ENCODE data around the gene ASAP2.

The ASAP2 gene

DNA sequence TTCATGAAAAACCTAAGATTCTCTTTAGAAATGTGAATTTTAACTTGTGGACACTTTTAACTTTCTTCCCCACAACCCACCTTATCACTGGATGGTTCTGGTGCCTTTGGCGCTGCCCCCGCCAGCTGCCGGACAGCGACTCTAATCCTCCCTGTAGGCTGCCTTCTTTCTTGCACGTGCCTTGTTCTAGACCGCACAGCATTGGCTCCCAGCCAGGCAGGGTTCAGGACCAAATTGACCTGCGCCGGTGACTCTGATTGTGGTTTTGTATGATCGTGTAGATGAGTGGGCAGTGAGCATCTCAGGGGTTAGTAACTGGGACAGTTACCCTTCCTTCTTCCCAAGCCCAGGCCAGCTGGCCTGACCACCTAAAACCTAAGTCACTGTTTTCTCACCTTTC is 106.8 kb downstream of the ASAP2 start:
- H3K4me3 ChIP-seq (replicated peaks; ENCODE audit: low read depth, low read length), result no peak overlapping the region
- TF ChIP-seq, protein P1, sequence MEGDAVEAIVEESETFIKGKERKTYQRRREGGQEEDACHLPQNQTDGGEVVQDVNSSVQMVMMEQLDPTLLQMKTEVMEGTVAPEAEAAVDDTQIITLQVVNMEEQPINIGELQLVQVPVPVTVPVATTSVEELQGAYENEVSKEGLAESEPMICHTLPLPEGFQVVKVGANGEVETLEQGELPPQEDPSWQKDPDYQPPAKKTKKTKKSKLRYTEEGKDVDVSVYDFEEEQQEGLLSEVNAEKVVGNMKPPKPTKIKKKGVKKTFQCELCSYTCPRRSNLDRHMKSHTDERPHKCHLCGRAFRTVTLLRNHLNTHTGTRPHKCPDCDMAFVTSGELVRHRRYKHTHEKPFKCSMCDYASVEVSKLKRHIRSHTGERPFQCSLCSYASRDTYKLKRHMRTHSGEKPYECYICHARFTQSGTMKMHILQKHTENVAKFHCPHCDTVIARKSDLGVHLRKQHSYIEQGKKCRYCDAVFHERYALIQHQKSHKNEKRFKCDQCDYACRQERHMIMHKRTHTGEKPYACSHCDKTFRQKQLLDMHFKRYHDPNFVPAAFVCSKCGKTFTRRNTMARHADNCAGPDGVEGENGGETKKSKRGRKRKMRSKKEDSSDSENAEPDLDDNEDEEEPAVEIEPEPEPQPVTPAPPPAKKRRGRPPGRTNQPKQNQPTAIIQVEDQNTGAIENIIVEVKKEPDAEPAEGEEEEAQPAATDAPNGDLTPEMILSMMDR (IDR thresholded peaks at IDR 0.05; ENCODE audit: low read length, missing control alignments), result no peak
- DNase-seq (ENCODE audit: low read depth), result no peak

DNA sequence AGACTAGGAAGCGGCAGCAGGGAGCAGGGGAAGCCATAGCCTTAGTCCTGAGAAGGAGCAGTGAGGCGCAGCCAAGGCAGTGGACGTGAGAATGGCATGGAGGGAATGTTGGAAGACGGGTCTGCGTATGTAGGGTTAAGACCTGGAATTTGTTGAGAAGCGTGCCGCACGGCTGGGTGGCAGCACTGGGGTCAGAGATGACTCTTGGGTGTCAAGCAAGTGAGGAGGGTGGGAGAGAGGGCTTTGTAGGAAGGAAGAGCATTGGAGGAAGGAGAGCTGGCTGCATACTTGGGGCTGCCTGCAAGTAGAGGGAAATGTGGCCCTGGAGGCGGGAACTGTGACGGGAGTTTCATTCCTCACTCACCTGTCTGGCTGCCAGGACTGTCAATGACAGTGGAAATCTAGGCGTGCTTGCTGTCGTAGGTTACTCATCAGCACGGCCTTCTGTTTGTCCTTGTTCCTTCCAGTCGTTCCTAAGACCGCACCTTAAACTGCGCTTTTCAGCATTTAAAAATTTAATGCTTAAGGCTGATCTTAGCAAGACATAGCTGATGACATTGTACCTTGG is 108.8 kb downstream of the ASAP2 start:
- TF ChIP-seq, protein P1 (IDR thresholded peaks at IDR 0.05; ENCODE audit: low read length, missing control alignments), result no peak
- no peak overlapping the region for H3K4me3 ChIP-seq (replicated peaks; ENCODE audit: low read depth, low read length)
- DNase-seq (ENCODE audit: low read depth), result no peak

DNA sequence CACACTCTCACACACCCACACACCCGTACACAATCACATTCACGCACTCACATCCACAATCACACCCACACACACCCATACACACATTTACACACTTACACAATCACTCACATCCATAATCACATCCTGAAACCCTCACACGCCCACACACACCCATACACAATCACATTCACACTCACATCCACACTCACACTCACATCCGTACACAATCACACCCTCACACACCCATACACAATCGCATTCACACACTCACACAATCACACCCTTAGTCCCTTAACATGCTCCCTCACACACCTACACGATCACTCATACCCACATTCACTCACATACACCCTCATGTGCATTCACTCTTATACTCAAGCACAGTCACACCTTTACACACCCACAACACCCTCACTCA is 110.9 kb downstream of the ASAP2 start:
- TF ChIP-seq, protein P1 (IDR thresholded peaks at IDR 0.05; ENCODE audit: low read length, missing control alignments), result no peak
- no peak for DNase-seq (ENCODE audit: low read depth)

DNA sequence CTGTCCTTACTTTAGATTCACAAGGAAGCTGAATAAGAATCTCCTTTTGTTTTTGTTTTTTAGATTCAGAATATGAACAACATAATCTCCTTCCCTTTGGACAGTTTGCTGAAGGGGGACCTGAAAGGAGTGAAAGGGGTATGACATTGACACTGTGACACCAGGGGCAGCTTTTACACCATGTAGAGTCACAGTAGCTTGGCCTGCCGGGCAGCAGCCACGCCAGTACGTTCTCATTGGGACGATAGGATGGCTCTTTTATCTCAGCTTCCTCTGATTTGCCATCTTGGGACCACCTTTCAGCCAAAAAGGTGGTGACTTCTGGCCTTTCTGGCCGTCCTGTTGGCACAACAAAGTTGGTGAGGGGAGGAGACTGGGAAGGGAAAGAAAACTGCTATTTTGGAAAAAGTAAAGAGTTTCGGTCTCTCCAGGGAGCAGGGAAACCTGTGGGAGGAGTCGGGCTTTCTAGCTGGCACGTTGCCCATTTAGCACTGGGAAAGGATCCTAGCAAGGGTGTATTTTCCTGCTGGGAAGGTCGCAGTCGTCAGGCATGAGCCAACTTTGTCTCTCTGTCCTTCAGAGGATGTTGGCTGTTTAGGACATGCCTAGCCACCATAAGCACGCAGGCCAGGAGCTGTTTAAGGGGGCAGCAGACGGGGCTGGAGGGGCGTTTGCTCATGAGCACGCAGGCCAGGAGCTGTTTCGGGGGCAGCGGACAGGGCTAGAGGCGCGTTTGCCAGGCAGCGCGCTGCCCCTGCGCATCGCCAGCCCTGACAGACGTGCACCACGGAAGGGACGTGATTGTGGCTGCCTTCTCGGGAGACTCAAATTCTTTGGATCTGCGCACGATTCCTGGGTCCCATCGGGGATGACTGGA is 112.1 kb downstream of the ASAP2 start:
- TF ChIP-seq, protein P1 (IDR thresholded peaks at IDR 0.05; ENCODE audit: low read length, missing control alignments), result no peak
- peak; percentile 69 for DNase-seq (ENCODE audit: low read depth)
- no peak overlapping the region for H3K4me3 ChIP-seq (replicated peaks; ENCODE audit: low read depth, low read length)

More for the DNA sequence above, 110.9 kb downstream of the ASAP2 start:
- H3K4me3 ChIP-seq (replicated peaks; ENCODE audit: low read depth, low read length), result no peak overlapping the region

DNA sequence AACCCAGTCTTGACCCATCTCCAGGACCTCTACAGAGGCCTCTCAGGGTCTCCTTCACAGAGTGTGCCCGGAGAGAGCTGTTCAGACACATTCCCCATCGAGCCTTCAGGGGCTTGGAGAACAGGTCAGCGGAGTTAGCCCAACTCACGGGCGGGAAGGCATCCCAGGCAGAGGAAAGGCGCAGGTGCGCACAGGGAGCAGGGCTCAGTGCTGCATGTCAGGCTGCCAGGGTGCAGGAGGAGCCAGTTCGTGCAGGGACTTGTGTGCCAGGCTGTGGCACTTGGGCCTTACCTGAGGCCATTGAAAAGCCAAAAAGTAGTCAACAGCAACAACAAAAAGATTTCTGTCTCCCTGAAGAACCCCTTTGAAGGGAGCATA is 112.7 kb downstream of the ASAP2 start:
- TF ChIP-seq, protein P1 (IDR thresholded peaks at IDR 0.05; ENCODE audit: low read length, missing control alignments), result no peak
- DNase-seq (ENCODE audit: low read depth), result no peak
- H3K4me3 ChIP-seq (replicated peaks; ENCODE audit: low read depth, low read length), result no peak overlapping the region

DNA sequence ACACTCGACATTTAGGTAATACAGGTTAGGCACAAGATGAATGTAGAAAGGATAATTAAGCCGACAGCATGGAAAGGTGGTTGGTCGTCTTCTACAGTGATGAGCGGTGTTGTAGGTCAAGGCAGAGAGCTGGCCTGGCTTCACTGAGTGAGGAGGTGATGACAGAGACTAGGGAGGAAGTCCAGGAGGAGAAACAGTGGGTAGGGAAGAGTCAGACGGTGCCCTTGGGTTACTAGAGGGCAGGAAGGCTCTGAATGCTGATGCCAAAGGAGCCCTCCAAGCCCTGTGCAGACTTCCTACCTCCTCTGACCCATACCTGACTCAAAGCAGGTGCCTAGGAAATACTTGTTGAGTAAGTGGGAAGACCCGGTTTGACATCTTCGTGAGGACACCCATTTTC is 116.0 kb downstream of the ASAP2 start:
- DNase-seq (ENCODE audit: low read depth), result no peak
- no peak overlapping the region for H3K4me3 ChIP-seq (replicated peaks; ENCODE audit: low read depth, low read length)
- TF ChIP-seq, protein P1 (IDR thresholded peaks at IDR 0.05; ENCODE audit: low read length, missing control alignments), result no peak
